ENCODE measurements around the gene NFKB1. TPM values are rescaled to one million over a fixed set of nuclear protein-coding genes. Genes with fewer than 3 reads are reported as not detected.

NFKB1 gene
- polyA plus RNA-seq, 2 of the 4 experiments (the other 2 are of a cell fraction), result 15.2 to 18.3 TPM

DNA sequence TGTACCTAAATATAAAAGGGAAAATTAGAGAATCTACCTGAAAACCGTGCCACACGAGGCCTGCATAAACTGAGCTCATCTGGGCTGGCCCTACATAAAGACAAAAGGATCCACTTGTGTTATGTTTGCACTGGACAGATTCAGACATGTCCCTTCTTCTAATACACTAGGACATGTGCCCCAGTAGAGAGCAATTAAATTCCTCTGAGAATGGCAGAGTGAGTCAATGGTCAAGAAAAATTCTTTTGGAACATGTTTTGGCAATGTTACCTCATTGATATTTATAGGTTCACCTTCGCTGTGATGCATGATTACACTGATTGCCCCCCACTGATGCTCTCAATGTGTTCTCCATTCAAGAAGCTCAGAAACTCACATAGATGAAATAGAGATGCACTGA is 164.4 kb downstream of the NFKB1 start:
- Histone ChIP-seq H3K4me3 (no peak overlapping the region), H3K4me1 (no peaks in the 10 kb centered on the region), H3K4me2 (no peak overlapping the region), H3K9me3 (no peaks in the 10 kb centered on the region), H3K27ac (no peak overlapping the region)
- POLR2A ChIA-PET, result no interaction called here
- DNase-seq (ENCODE audit: low read depth in 1 of 2, low spot score in 1 of 2), result no peak
- 88% methylated on average over 3 of the region's 3 CpGs for WGBS (ENCODE audit: missing lambda C conversion rate)
- ATAC-seq, result no peak
- CTCF ChIA-PET, result no interaction called here
- no peak for FAIRE-seq
- TF ChIP-seq HDAC2 (IDR thresholded peaks at IDR 0.05) (no peak), FOSB (CRISPR knock-in tag; IDR thresholded peaks at IDR 0.05) (no peak), ZC3H11A (IDR thresholded peaks at IDR 0.05) (no peak)

Other genes with a start within 250 kb of the NFKB1 start
- gene SLC39A8, start 155.9 kb upstream of the NFKB1 start, polyA plus RNA-seq (2011; rRNA removed), result 19.0 and 20.4 TPM in 2 replicates
- gene SLC39A8, start 155.9 kb upstream of the NFKB1 start, polyA plus RNA-seq (2017; fragmentation: RNase III; extraction: RNeasy Plus Mini Kit Qiagen cat#74134 plus additional on column Dnase treatment), result 12.9 to 15.8 TPM (median 14.1 TPM) in 3 replicates

All from A549 (cell line).